Thyroid gland (tissue), 4 donors: Measurements from ENCODE around the gene TWSG1.

Experiments used
- CTCF ChIP-seq, 6 experiments: fragments of 200-600 bp in 3 of 6; fragments of 450-650 bp in 3 of 6; sonication (generic) in 3 of 6; IDR thresholded peaks; one replicate each; pipeline ENCODE4 v1.5.1; 2016 to 2019; ENCODE audit warnings: antibody characterized with exemption in 6 of 6, mild to moderate bottlenecking in 2 of 6, inconsistent platforms in 1 of 6, moderate library complexity in 1 of 6
- POLR2A ChIP-seq, 2 donors: fragments of 450-650 bp; IDR thresholded peaks; one replicate each; pipeline ENCODE4 v1.6.1; 2017; ENCODE audit warnings: antibody characterized with exemption in 2 of 2, mild to moderate bottlenecking in 2 of 2, moderate library complexity in 1 of 2

DNA sequence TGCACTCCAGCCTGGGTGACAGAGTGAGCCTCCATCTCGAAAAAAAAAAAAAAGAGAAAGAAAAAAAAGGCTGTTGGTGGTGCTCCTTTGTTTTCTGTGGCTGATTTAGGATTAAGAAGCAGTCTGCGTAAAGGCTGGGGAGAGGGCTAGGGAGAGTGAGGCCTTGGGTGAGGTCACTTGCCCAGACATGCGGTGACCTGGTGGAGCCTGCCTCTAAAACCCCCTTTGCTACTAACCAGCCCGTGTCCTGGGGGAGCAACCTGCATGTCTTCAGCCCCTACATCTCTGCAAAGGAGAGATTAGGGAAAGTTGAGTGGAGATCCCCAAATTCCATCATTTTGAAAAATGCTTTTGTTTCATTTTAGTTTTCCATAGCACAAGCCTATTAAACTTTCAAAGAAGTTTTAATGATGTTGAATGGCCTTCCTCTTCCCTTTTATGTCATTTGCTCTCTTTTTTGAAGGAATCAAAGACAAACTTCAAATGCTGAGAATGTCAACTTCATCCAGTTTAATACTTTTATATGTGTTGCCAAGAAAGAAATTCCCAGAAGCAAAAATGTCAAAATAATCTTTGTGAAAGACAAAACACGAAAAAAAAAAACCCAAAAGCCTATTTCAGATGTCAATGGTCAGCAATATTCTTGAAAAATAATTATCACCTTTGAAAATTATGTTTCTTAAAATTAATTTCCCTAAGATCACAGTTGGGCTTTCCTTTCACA is 101.8 kb downstream of the TWSG1 start:
- TF ChIP-seq CTCF (IDR thresholded peaks at IDR 0.05), result no peak
- TF ChIP-seq POLR2A (IDR thresholded peaks at IDR 0.05), result no peak
